Spleen (tissue), 11 donors: Measurements from ENCODE around the gene REXO4. TPM values are rescaled to one million over a fixed set of nuclear protein-coding genes. Genes with fewer than 3 reads are reported as not detected.

Source experiments
- DNase-seq: peaks from one replicate; pipeline ENCODE4 v3.0.0-alpha.2; 2020
- H3K27ac ChIP-seq, 8 donors: fragments of 200-600 bp; sonication (generic) in 7 of 8; 1 replicate in 4 of 8; 2 replicates in 4 of 8; pipeline versions ENCODE4 v1.5.0 to v1.8.0; 2016 to 2021; ENCODE audit warnings: inconsistent platforms in 4 of 8, mild to moderate bottlenecking in 4 of 8, moderate library complexity in 1 of 8
- H3K27me3 ChIP-seq, 7 donors: fragments of 200-600 bp; sonication (generic) in 6 of 7; replicated peaks in 1 of 7; 1 replicate in 4 of 7; 2 replicates in 3 of 7; pipeline versions ENCODE4 v1.5.0 to v1.8.0; 2016 to 2021; ENCODE audit warnings: inconsistent platforms in 3 of 7, mild to moderate bottlenecking in 1 of 7
- H3K36me3 ChIP-seq, 6 donors: fragments of 200-600 bp; sonication (generic) in 5 of 6; 1 replicate in 4 of 6; 2 replicates in 2 of 6; pipeline versions ENCODE4 v1.5.0 to v1.8.0; 2016 to 2021; ENCODE audit warnings: inconsistent platforms in 2 of 6
- H3K4me1 ChIP-seq, 6 donors: fragments of 200-600 bp; sonication (generic) in 5 of 6; 1 replicate in 3 of 6; 2 replicates in 3 of 6; pipeline versions ENCODE4 v1.5.0 to v1.8.0; 2016 to 2021; ENCODE audit warnings: inconsistent platforms in 3 of 6
- H3K4me3 ChIP-seq, 8 donors: fragments of 200-600 bp; sonication (generic) in 7 of 8; 1 replicate in 4 of 8; 2 replicates in 4 of 8; pipeline versions ENCODE4 v1.5.0 to v1.8.0; 2016 to 2021; ENCODE audit warnings: inconsistent platforms in 4 of 8, mild to moderate bottlenecking in 4 of 8, moderate library complexity in 2 of 8
- H3K9me3 ChIP-seq, 8 donors: fragments of 200-600 bp; sonication (generic) in 7 of 8; 1 replicate in 4 of 8; 2 replicates in 4 of 8; pipeline versions ENCODE4 v1.5.0 to v1.8.0; 2016 to 2021; ENCODE audit warnings: inconsistent platforms in 4 of 8
- POLR2A ChIP-seq, 3 donors: fragments of 450-650 bp; IDR thresholded peaks; one replicate each; pipeline ENCODE4 v1.5.1; 2017; ENCODE audit warnings: antibody characterized with exemption in 3 of 3, mild to moderate bottlenecking in 1 of 3
- POLR2AphosphoS5 ChIP-seq, 3 donors: sonication (generic); formaldehyde crosslinking; IDR thresholded peaks; one replicate each; pipeline ENCODE4 v1.5.1; 2017; ENCODE audit warnings: antibody characterized with exemption in 3 of 3
- WGBS, 5 donors: extraction: QIAGEN DNeasy Blood & Tissue Kit in 3 of 5; methylation state at CpG; one replicate each; pipeline versions ENCODE4 v1.1.5 to v1.1.7; 2013 to 2018; 5-methylcytosine and 5-hydroxymethylcytosine counted together
- intact Hi-C: fragments of 100-400 bp; cut with DNase I; formaldehyde crosslinking; loops from one replicate; pipeline ENCODE4 v1.15.0; 2023; ENCODE audit warnings: low total_unique reads
- polyA plus RNA-seq, 3 donors: library from polyadenylated mRNA; stranded (reverse); fragments of 200-250 nt; gene quantifications; one replicate each; pipeline ENCODE4 v1.2.1, GENCODE V29; 2013
- total RNA-seq, 7 donors: library from RNA; depleted of rRNA in 3 of 7; stranded (reverse); fragments of >200 nt in 3 of 7; fragmentation: NEBNext Ultra II Directional in 4 of 7; extraction: Animal tissue kit (Norgen Biotek cat#: 25700) in 4 of 7; gene quantifications; one replicate each; pipeline versions ENCODE4 v1.1.0 to v1.2.1, GENCODE V29; 2016 to 2021
- TF ChIP-seq, protein P1 (sequence below), 11 experiments: fragments of 200-600 bp in 7 of 11; fragments of 450-650 bp in 4 of 11; sonication (generic) in 4 of 11; IDR thresholded peaks in 8 of 11; conservative IDR thresholded peaks in 3 of 11; 1 replicate in 7 of 11; 2 replicates in 4 of 11; pipeline versions ENCODE4 v1.4.0 to v1.8.0; 2016 to 2021; ENCODE audit warnings: antibody characterized with exemption in 11 of 11, inconsistent platforms in 4 of 11, mild to moderate bottlenecking in 1 of 11
- donor health status: healthy with polysubstance abuse.
- donor health status: DM: no; HTN: no; CAD: no; lungs with moderate emphysema.
- donor health status: DM: no; HTN: no; CAD: no.
- donor health status: Bipolar disorder and iron deficiency.
- donor health status: healthy.
- donor health status: DM: no; HTN: no; CAD: no.
- donor health status: DM: yes; HTN: yes; CAD: no.

The REXO4 gene
- total and polyA plus RNA-seq, 10 donors: 20.0 to 25.8 (median 22.6) TPM

DNA sequence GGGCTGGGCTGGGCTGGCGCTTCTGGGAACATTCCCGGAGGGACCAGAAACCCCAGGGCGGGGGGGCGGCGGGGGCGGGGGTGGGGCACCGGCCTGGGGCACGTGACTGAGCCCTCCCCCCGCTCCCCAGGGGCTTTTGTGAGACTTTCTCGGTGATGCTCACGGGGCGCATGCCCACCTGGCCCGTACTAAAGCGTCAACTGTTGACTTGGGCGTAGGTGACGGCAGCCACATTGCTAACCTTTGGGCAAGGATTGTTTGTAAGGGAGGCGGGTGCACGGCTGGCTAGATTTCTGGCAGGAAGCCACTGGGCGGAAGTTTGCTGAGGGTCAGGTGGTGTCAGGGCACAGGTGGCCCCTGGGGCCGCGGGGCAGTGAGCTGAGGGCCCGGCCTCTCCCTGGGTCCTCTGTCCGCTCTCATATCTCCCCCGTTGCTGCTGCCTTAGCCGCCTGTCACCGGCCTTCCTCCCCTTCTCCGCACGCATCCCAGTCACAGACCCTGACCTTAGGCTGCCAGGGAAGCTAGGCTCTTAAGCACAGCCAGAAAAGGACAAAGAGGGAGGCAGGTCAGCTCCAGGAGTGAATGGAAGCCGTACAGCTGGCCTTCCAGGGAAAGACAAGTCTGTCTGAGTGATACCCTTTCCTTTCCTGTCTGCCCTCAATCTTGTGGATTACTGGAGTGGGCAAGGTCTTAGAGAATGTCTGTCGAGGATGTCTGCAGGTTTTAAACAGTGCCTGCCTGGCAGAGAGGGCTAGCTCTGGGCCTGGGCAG is 42.8 kb upstream of the REXO4 start:
- Histone ChIP-seq H3K4me3 (peak overlapping the region; percentile 71 to 90 (median 74)), H3K27ac (peak overlapping the region; percentile 90 to 97 (median 94)), H3K4me1 (peaks cover 7 to 48% (median 37%) of the 10 kb centered on the region in 6 donors), H3K27me3 (no peaks in the 10 kb centered on the region), H3K9me3 (no peaks in the 10 kb centered on the region), H3K36me3 (peaks cover 0 to 14% (median 0%) of the 10 kb centered on the region in 6 donors)
- intact Hi-C loops: no loop called here
- TF ChIP-seq POLR2AphosphoS5 (IDR thresholded peaks at IDR 0.05) (peak; percentile 10 to 43 (median 40)), POLR2A (IDR thresholded peaks at IDR 0.05) (no peak)
- TF ChIP-seq, protein P1, sequence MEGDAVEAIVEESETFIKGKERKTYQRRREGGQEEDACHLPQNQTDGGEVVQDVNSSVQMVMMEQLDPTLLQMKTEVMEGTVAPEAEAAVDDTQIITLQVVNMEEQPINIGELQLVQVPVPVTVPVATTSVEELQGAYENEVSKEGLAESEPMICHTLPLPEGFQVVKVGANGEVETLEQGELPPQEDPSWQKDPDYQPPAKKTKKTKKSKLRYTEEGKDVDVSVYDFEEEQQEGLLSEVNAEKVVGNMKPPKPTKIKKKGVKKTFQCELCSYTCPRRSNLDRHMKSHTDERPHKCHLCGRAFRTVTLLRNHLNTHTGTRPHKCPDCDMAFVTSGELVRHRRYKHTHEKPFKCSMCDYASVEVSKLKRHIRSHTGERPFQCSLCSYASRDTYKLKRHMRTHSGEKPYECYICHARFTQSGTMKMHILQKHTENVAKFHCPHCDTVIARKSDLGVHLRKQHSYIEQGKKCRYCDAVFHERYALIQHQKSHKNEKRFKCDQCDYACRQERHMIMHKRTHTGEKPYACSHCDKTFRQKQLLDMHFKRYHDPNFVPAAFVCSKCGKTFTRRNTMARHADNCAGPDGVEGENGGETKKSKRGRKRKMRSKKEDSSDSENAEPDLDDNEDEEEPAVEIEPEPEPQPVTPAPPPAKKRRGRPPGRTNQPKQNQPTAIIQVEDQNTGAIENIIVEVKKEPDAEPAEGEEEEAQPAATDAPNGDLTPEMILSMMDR (IDR thresholded peaks at IDR 0.05 in 8 of 11, conservative IDR thresholded peaks at IDR 0.05 in 3 of 11): no peak
- 15 to 34% (median 27%) methylated on average over 16 to 30 of the region's 30 CpGs for WGBS, 5 donors
- no peak for DNase-seq

DNA sequence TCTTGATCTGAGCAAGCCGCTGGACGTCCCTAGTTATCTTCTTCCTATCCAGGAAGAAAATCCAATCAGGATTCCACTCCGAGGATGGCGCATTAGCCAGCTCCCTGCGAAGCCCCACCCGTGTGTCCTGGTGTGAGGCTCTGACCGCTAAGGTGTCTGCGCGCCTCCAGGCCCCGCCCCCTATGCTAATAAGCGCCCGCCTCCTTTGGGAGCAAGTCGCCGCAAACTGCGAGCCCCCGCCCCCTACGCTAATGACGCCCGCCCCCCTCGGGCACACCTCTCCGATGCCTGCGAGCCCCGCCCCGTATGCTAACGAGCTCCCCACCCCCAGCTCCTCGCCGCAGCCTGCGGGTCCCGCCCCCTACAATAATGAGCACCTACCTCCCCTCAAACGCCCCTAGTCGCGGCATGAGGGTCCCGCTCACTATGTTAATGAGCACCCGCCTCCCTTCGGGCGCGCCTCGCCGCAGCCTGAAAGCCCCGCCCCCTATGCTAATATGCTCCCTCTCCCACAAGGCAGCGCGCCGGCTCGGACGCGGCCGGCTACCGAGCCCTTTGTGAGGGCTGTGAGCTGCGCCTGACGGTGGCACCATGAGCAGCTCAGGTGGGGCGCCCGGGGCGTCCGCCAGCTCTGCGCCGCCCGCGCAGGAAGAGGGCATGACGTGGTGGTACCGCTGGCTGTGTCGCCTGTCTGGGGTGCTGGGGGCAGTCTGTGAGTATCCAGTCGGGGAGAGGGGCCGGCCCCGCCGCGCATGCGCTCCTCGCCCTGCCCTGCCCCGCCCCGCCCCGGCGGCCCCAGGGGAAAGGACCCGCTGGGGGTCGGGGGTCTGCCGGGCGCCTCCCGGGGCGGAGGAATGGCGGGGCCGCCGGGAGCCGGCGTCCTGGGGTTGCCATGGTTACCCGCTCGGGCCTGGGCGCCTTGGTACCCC is 41.9 kb upstream of the REXO4 start, which contains the start of gene CACFD1:
Gene CACFD1, plus strand, starts transcription at position 503 of the 929 bp plus-strand sequence. Its CDS starts 89 bp downstream, at position 592.
- Histone ChIP-seq H3K9me3 (no peaks in the 10 kb centered on the region), H3K27ac (peak within 1 kb of the TSS; percentile 90 to 97 (median 94)), H3K4me1 (peaks cover 7 to 48% (median 37%) of the 10 kb centered on the region in 6 donors), H3K36me3 (peaks cover 0 to 12% (median 0%) of the 10 kb centered on the region in 6 donors), H3K27me3 (no peaks in the 10 kb centered on the region), H3K4me3 (peak within 1 kb of the TSS; percentile 71 to 90 (median 74))
- intact Hi-C loops: no loop called here
- DNase-seq: peak; percentile 99
- peak in 1 of 3 donors; percentile 35 for TF ChIP-seq POLR2A (IDR thresholded peaks at IDR 0.05)
- TF ChIP-seq, protein P1 (IDR thresholded peaks at IDR 0.05 in 8 of 11, conservative IDR thresholded peaks at IDR 0.05 in 3 of 11): peak in 2 of 11 experiments; percentile 21 to 24
- peak; percentile 85 to 93 (median 89) for TF ChIP-seq POLR2AphosphoS5 (IDR thresholded peaks at IDR 0.05)
- 0 to 2% (median 1%) methylated on average over 42 to 86 of the region's 86 CpGs for WGBS, 5 donors

DNA sequence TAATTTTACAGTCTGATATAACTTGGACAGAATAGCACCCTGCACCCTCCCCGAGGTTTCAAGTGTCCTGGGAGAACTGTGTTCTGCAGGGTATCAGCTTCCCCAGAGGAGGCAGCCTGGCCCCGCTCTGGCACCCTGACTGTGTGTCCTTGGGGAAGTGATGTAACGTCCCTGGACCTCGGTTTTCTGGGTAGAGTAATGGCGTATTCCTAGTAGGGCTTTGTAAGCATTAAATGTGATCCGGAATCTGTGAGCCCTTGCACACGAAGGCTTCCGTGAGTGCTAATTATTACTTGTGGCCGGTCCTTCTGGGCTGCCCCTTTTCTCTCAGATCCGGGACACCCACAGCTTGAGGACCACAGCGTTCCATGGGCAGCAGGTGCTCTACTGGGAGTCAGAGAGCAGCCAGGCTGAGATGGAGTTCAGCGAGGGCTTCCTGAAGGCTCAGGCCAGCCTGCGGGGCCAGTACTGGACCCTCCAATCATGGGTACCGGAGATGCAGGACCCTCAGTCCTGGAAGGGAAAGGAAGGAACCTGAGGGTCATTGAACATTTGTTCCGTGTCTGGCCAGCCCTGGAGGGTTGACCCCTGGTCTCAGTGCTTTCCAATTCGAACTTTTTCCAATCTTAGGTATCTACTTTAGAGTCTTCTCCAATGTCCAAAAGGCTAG is 41.0 kb upstream of the REXO4 start:
- Histone ChIP-seq H3K27ac (peak overlapping the region in 4 of 8 donors; percentile 93 to 97 (median 94)), H3K4me3 (peak overlapping the region in 6 of 8 donors; percentile 71 to 90 (median 76)), H3K27me3 (no peaks in the 10 kb centered on the region), H3K4me1 (peaks cover 7 to 38% (median 36%) of the 10 kb centered on the region in 6 donors), H3K9me3 (no peaks in the 10 kb centered on the region), H3K36me3 (peaks cover 0 to 6% (median 0%) of the 10 kb centered on the region in 6 donors)
- 56 to 73% (median 67%) methylated on average over 15 to 16 of the region's 16 CpGs for whole genome bisulfite sequencing, 5 donors
- TF ChIP-seq POLR2AphosphoS5 (IDR thresholded peaks at IDR 0.05) (no peak), POLR2A (IDR thresholded peaks at IDR 0.05) (no peak)
- TF ChIP-seq, protein P1 (IDR thresholded peaks at IDR 0.05 in 8 of 11, conservative IDR thresholded peaks at IDR 0.05 in 3 of 11): no peak
- peak; percentile 75 for DNase-seq
- intact Hi-C loops: no loop called here
